Gastroesophageal sphincter (tissue), 3 donors: ENCODE measurements around the gene CSNK1D.

Experiments used
- CTCF ChIP-seq, 4 experiments: fragments of 200-600 bp in 2 of 4; fragments of 450-650 bp in 2 of 4; sonication (generic) in 1 of 4; IDR thresholded peaks; one replicate each; pipeline ENCODE4 v1.5.1; 2017 to 2019; ENCODE audit warnings: antibody characterized with exemption in 4 of 4, mild to moderate bottlenecking in 2 of 4, moderate library complexity in 2 of 4
- POLR2A ChIP-seq, 2 donors: fragments of 450-650 bp; IDR thresholded peaks; one replicate each; pipeline ENCODE4 v1.6.1; 2017; ENCODE audit warnings: antibody characterized with exemption in 2 of 2, mild to moderate bottlenecking in 2 of 2, moderate library complexity in 1 of 2
- POLR2AphosphoS5 ChIP-seq: sonication (generic); formaldehyde crosslinking; IDR thresholded peaks from one replicate; pipeline ENCODE4 v1.6.1; 2017; ENCODE audit warnings: antibody characterized with exemption

GRCh38 chr17:82203920-82204319 is 69.6 kb downstream of the CSNK1D start:
- TF ChIP-seq POLR2AphosphoS5 (no peak), CTCF (IDR thresholded peaks at IDR 0.05) (no peak), POLR2A (IDR thresholded peaks at IDR 0.05) (no peak)
